HepG2 (cell line): ENCODE data around the gene TMEM252. TPM values are rescaled to one million over a fixed set of nuclear protein-coding genes. Genes with fewer than 3 reads are reported as not detected.

Experiments
- ELF1 ChIP-seq: sonication (generic); formaldehyde crosslinking; IDR thresholded peaks from 2 replicates; pipeline ENCODE4 v1.4.0; 2020; ENCODE audit warnings: missing genetic modification reagents
- FOXA3 ChIP-seq: IDR thresholded peaks from 2 replicates; pipeline ENCODE4 v1.6.1; 2016; ENCODE audit warnings: missing genetic modification reagents, missing compliant biosample characterization
- LCORL ChIP-seq, 2 experiments: fragments of 450-650 bp in 1 of 2; sonication (generic) in 1 of 2; formaldehyde crosslinking in 1 of 2; IDR thresholded peaks; 2 replicates each; pipeline versions ENCODE4 v1.5.0 to v1.6.1; 2017 to 2020; ENCODE audit warnings: antibody characterized with exemption in 1 of 2, missing genetic modification reagents in 1 of 2
- MED1 ChIP-seq: sonication (generic); formaldehyde crosslinking; IDR thresholded peaks from 2 replicates; pipeline ENCODE4 v1.4.0; 2020; ENCODE audit warnings: missing genetic modification reagents
- NFE2L1 ChIP-seq: sonication (generic); formaldehyde crosslinking; IDR thresholded peaks from 2 replicates; pipeline ENCODE4 v1.4.0; 2020; ENCODE audit warnings: missing genetic modification reagents, mild to moderate bottlenecking, borderline replicate concordance
- RAD51 ChIP-seq: fragments of 450-650 bp; IDR thresholded peaks from 2 replicates; pipeline ENCODE4 v1.6.1; 2016; ENCODE audit warnings: borderline replicate concordance
- RFXANK ChIP-seq: IDR thresholded peaks from 2 replicates; pipeline ENCODE4 v1.6.1; 2016
- RFXAP ChIP-seq: sonication (generic); formaldehyde crosslinking; IDR thresholded peaks from 2 replicates; pipeline ENCODE4 v1.4.0; 2020; ENCODE audit warnings: missing genetic modification reagents, borderline replicate concordance
- TCF7L2 ChIP-seq: IDR thresholded peaks from 2 replicates; pipeline ENCODE4 v1.6.1; 2011; ENCODE audit warnings: mild to moderate bottlenecking, low read depth, low read length, moderate library complexity
- THYN1 ChIP-seq: sonication (generic); formaldehyde crosslinking; IDR thresholded peaks from 2 replicates; pipeline ENCODE4 v1.8.1; 2023; ENCODE audit warnings: low read depth, mild to moderate bottlenecking, moderate library complexity, missing genetic modification reagents, borderline replicate concordance
- U2AF1 ChIP-seq: fragments of 200-400 bp; formaldehyde crosslinking; optimal IDR thresholded peaks from 2 replicates; pipeline ENCODE3; 2017; ENCODE audit warnings: mild to moderate bottlenecking, low read depth, low read length
- ZNF224 ChIP-seq: sonication (generic); formaldehyde crosslinking; IDR thresholded peaks from 2 replicates; pipeline ENCODE4 v1.5.0; 2020; ENCODE audit warnings: mild to moderate bottlenecking, missing genetic modification reagents
- ZNF276 ChIP-seq: sonication (generic); formaldehyde crosslinking; IDR thresholded peaks from 2 replicates; pipeline ENCODE4 v1.4.0; 2020; ENCODE audit warnings: mild to moderate bottlenecking, low read depth, missing genetic modification reagents
- ZNF567 ChIP-seq: sonication (generic); formaldehyde crosslinking; IDR thresholded peaks from 2 replicates; pipeline ENCODE4 v1.8.1; 2023; ENCODE audit warnings: mild to moderate bottlenecking, missing genetic modification reagents, borderline replicate concordance
- ZNF577 ChIP-seq: sonication (generic); formaldehyde crosslinking; IDR thresholded peaks from 2 replicates; pipeline ENCODE4 v1.4.0; 2020; ENCODE audit warnings: mild to moderate bottlenecking, low read depth, missing genetic modification reagents, borderline replicate concordance
- ZNF713 ChIP-seq: sonication (generic); formaldehyde crosslinking; IDR thresholded peaks from 2 replicates; pipeline ENCODE4 v1.4.0; 2020; ENCODE audit warnings: mild to moderate bottlenecking, missing genetic modification reagents
- polyA plus RNA-seq, 8 experiments: library from polyadenylated mRNA; depleted of rRNA in 3 of 8; stranded (reverse) in 7 of 8; unstranded in 1 of 8; fragments of >200 nt; fragmentation: Illumina TruSeq in 4 of 8; extraction: Trizol in 4 of 8; gene quantifications; 2 replicates each; pipeline versions ENCODE4 v1.2.1 to v1.2.3, GENCODE V29; 2011 to 2016; ENCODE audit warnings: low read depth in 4 of 8, missing spikeins in 1 of 8, mixed read lengths in 1 of 8; ENCODE audit not compliant: insufficient read depth in 1 of 8
- total RNA-seq, 5 experiments: library from RNA; depleted of rRNA; stranded (reverse); fragments of >200 nt; fragmentation: Illumina TruSeq; extraction: Trizol; gene quantifications; 2 replicates each; pipeline ENCODE4 v1.2.3, GENCODE V29; 2016; ENCODE audit warnings: low read depth in 1 of 5
- TF ChIP-seq, protein P1 (sequence below): sonication (generic); formaldehyde crosslinking; IDR thresholded peaks from 2 replicates; pipeline ENCODE4 v1.8.0; 2023; ENCODE audit warnings: mild to moderate bottlenecking, missing genetic modification reagents

TMEM252 gene
- total and polyA plus RNA-seq, 2 of the 13 experiments (the other 11 are each of a cell fraction or from before 2014, with no cell fraction given) = not detected

- peak; percentile 68 for TF ChIP-seq ELF1
- TF ChIP-seq U2AF1 = no peak
- no peak for TF ChIP-seq RAD51
- peak; percentile 24; the same call in 1 of the 2 replicates for TF ChIP-seq FOXA3
- no peak for TF ChIP-seq ZNF713 (CRISPR knock-in tag)
- TF ChIP-seq, protein P1, sequence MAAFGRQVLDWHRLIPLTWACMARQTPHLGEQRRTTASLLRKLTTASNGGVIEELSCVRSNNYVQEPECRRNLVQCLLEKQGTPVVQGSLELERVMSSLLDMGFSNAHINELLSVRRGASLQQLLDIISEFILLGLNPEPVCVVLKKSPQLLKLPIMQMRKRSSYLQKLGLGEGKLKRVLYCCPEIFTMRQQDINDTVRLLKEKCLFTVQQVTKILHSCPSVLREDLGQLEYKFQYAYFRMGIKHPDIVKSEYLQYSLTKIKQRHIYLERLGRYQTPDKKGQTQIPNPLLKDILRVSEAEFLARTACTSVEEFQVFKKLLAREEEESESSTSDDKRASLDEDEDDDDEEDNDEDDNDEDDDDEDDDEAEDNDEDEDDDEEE = no peak
- no peak for TF ChIP-seq ZNF567 (CRISPR knock-in tag)
- no peak for TF ChIP-seq NFE2L1
- no peak for TF ChIP-seq ZNF224 (CRISPR knock-in tag)
- TF ChIP-seq TCF7L2 = no peak
- peak; percentile 28; the same call in 1 of the 2 replicates for TF ChIP-seq MED1
- no peak for TF ChIP-seq LCORL (IDR thresholded peaks at IDR 0.05)
- TF ChIP-seq LCORL (CRISPR knock-in tag; IDR thresholded peaks at IDR 0.05) = no peak
- no peak for TF ChIP-seq ZNF577 (CRISPR knock-in tag)
- no peak for TF ChIP-seq RFXANK (CRISPR knock-in tag)
- no peak for TF ChIP-seq THYN1
- no peak for TF ChIP-seq ZNF276
- TF ChIP-seq RFXAP = no peak
Measured at GRCh38 chr9:68530618-68531017, 10.1 kb downstream of the TMEM252 start (continued).
